Measurements from ENCODE around the gene TRIO. TPM values are rescaled to one million over a fixed set of nuclear protein-coding genes. Genes with fewer than 3 reads are reported as not detected.

TRIO gene
- total RNA-seq, 4 donors from 2014 or later = 290 to 370 (median 346) TPM

DNA sequence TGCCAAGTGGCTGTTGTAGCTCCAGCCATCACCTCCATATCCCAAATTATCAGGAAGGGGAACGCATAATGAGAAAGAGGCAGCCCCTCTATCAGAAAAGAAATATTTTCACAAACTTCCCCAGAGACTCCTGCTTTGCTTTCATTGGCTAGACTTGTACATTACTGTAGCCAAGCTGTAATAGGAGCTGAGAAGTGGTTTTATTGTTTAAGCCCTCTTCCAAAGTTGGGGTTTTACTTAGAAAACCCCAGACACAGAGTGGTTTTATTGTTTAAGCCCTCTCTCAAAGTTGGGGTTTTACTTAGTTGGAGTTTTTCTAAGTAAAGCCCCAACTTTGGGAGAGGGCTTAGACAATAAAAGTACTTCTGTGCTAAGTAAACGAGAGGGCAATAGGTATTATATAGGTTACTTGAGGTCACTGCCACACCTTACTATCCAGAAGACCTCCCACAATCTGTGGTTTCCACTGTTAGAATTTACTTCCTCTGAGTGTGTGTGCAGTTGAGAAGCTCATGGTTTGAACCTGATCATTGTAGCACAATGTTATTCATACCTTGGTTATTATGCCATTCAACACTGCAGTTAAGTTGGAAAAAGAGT lies 222.8 kb downstream of the TRIO start:
- H3K4me3 ChIP-seq = no peak overlapping the region
- H3K9me3 ChIP-seq = no peaks in the 10 kb centered on the region
- no peaks in the 10 kb centered on the region for H3K4me1 ChIP-seq
- WGBS, 2 donors = 56 to 64% methylated on average over 2 of the region's 2 CpGs
- no peak for DNase-seq (ENCODE audit: low spot score in 2 of 2)
- TF ChIP-seq EP300 (IDR thresholded peaks at IDR 0.05) = no peak
- TF ChIP-seq, protein P1, sequence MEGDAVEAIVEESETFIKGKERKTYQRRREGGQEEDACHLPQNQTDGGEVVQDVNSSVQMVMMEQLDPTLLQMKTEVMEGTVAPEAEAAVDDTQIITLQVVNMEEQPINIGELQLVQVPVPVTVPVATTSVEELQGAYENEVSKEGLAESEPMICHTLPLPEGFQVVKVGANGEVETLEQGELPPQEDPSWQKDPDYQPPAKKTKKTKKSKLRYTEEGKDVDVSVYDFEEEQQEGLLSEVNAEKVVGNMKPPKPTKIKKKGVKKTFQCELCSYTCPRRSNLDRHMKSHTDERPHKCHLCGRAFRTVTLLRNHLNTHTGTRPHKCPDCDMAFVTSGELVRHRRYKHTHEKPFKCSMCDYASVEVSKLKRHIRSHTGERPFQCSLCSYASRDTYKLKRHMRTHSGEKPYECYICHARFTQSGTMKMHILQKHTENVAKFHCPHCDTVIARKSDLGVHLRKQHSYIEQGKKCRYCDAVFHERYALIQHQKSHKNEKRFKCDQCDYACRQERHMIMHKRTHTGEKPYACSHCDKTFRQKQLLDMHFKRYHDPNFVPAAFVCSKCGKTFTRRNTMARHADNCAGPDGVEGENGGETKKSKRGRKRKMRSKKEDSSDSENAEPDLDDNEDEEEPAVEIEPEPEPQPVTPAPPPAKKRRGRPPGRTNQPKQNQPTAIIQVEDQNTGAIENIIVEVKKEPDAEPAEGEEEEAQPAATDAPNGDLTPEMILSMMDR (IDR thresholded peaks at IDR 0.05) = no peak
- no peak for TF ChIP-seq POLR2A (IDR thresholded peaks at IDR 0.05)
- no peak overlapping the region for H3K27ac ChIP-seq
- peaks cover 0 to 95% (median 4%) of the 10 kb centered on the region in 3 donors for H3K36me3 ChIP-seq
- no peaks in the 10 kb centered on the region for H3K27me3 ChIP-seq

DNA sequence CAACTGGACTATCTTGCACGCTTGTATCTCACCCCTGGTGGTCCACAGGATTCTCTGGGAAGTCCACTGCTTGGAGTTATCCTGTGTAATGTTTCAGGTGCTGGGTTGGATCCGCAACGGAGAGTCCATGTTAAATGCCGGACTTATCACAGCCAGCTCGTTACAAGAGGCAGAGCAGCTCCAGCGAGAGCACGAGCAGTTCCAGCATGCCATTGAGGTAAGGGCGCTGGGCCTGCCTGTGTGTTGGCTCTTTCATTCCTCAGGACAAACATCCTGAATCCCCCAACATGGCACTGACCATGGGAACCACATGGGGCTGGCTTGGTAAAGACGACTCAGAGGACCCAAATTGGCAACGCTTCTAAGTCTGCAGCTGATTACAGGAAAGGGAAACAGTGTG lies 223.6 kb downstream of the TRIO start:
- Histone ChIP-seq H3K36me3 (peaks cover 0 to 94% (median 0%) of the 10 kb centered on the region in 3 donors), H3K9me3 (no peaks in the 10 kb centered on the region), H3K4me3 (no peak overlapping the region), H3K27ac (no peak overlapping the region), H3K4me1 (no peaks in the 10 kb centered on the region), H3K27me3 (no peaks in the 10 kb centered on the region)
- TF ChIP-seq, protein P1 (IDR thresholded peaks at IDR 0.05) = no peak
- TF ChIP-seq POLR2A (IDR thresholded peaks at IDR 0.05) = no peak
- no peak for TF ChIP-seq EP300 (IDR thresholded peaks at IDR 0.05)
- WGBS, 2 donors = 87 to 90% methylated on average over 8 to 10 of the region's 10 CpGs
- no peak for DNase-seq (ENCODE audit: low spot score in 2 of 2)

DNA sequence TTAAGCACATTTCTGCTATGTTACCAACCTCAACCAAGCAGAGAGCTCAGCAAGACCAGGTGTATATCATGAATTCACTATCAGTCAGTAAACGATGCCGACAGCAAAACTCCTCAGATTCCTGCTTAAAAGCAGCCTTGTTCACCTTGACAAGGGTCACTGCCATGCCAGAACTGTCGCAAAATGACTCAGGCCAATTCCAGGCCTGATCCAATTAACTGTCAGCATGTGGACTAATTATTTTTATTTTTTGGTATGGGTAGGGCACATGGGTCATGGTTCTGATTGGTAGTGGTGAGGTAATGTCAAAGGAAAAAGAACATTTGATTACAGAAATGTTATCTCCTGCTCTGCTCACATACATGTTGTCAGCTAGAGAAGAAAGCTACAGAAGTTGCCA lies 224.2 kb downstream of the TRIO start:
- Histone ChIP-seq H3K4me1 (no peaks in the 10 kb centered on the region), H3K27ac (no peak overlapping the region), H3K9me3 (no peaks in the 10 kb centered on the region), H3K4me3 (no peak overlapping the region), H3K36me3 (peaks cover 0 to 95% (median 0%) of the 10 kb centered on the region in 3 donors), H3K27me3 (no peaks in the 10 kb centered on the region)
- WGBS, 2 donors = 89 to 90% methylated on average over 3 of the region's 3 CpGs
- DNase-seq (ENCODE audit: low spot score in 2 of 2) = no peak
- TF ChIP-seq, protein P1 (IDR thresholded peaks at IDR 0.05) = no peak
- no peak for TF ChIP-seq POLR2A (IDR thresholded peaks at IDR 0.05)
- no peak for TF ChIP-seq EP300 (IDR thresholded peaks at IDR 0.05)

DNA sequence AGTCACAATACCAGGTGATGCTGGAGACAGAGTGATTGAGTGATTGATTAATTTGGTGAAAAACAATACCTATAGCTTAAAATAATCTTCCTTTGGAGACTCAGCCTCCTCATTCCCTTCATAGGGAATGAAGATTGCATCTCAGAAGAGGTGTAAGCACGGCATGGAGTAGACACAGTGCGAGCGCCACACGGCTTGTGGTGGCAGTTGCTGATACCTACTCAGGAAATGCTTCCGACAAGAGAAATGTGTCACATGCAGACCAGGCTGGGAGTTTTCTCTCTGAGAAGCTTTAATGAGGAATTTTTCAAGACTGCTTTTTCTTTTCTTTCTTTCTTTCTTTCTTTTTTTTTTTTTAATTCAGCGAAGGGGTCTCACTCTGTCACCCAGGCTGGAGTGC lies 226.6 kb downstream of the TRIO start:
- 86 to 92% methylated on average over 6 of the region's 6 CpGs for WGBS, 2 donors
- no peaks in the 10 kb centered on the region for H3K9me3 ChIP-seq
- no peak for DNase-seq (ENCODE audit: low spot score in 2 of 2)
- no peaks in the 10 kb centered on the region for H3K4me1 ChIP-seq
- TF ChIP-seq, protein P1 (IDR thresholded peaks at IDR 0.05) = no peak
- TF ChIP-seq POLR2A (IDR thresholded peaks at IDR 0.05) (no peak), EP300 (IDR thresholded peaks at IDR 0.05) (no peak)
- no peaks in the 10 kb centered on the region for H3K27me3 ChIP-seq
- no peak overlapping the region for H3K27ac ChIP-seq
- peaks cover 0 to 92% (median 0%) of the 10 kb centered on the region in 3 donors for H3K36me3 ChIP-seq
- no peak overlapping the region for H3K4me3 ChIP-seq

DNA sequence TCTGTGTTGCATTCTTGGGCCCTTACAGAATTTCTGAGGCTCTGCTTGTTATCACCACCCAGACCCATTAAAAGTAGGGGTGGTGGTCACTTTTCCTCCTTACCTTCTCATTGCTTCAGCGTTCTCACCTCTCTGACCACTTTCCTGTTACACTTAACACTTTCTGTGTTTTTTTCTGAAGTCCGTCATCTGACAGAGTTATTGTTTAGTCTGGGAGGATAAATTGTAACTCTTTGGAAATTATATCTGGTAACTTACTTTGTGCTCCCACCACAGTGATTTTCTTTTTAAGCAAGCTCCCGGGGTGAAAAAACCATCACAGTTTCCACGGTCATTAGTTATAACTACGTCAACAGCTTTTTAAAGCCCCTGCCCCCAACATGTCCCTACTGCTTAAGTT lies 227.2 kb downstream of the TRIO start:
- Histone ChIP-seq H3K27ac (no peak overlapping the region), H3K9me3 (no peaks in the 10 kb centered on the region), H3K4me1 (no peaks in the 10 kb centered on the region), H3K36me3 (peaks cover 0 to 90% (median 0%) of the 10 kb centered on the region in 3 donors), H3K4me3 (no peak overlapping the region), H3K27me3 (no peaks in the 10 kb centered on the region)
- DNase-seq (ENCODE audit: low spot score in 2 of 2) = no peak
- WGBS, 2 donors = 83% methylated on average over 5 of the region's 5 CpGs
- TF ChIP-seq EP300 (IDR thresholded peaks at IDR 0.05) (no peak), POLR2A (IDR thresholded peaks at IDR 0.05) (no peak)
- TF ChIP-seq, protein P1 (IDR thresholded peaks at IDR 0.05) = no peak
